Measurements from ENCODE around the gene C6.

Gene C6

GRCh38 chr5:41156739-41157138, 56.6 kb downstream of the C6 start (continued):
- TF ChIP-seq ZNF148 (tag by site-specific recombination; IDR thresholded peaks at IDR 0.05; ENCODE audit: borderline replicate concordance) (no peak), PATZ1 (tag by site-specific recombination; IDR thresholded peaks at IDR 0.05) (no peak), KLF8 (tag by site-specific recombination; IDR thresholded peaks at IDR 0.05) (no peak), ZNF280C (tag by site-specific recombination; IDR thresholded peaks at IDR 0.05) (no peak), ZBTB7A (tag by site-specific recombination; IDR thresholded peaks at IDR 0.05; ENCODE audit: low read depth) (no peak), SCRT2 (tag by site-specific recombination; IDR thresholded peaks at IDR 0.05) (no peak), KLF1 (tag by site-specific recombination; IDR thresholded peaks at IDR 0.05) (no peak)

GRCh38 chr5:41154491-41154890, 58.8 kb downstream of the C6 start:
- Histone ChIP-seq H3K36me3 (ENCODE audit: control insufficient read depth in 2 of 2, insufficient read depth in 1 of 2, low read length in 2 of 2) (no peaks in the 10 kb centered on the region), H3K9me3 (ENCODE audit: control insufficient read depth, insufficient read depth, low read depth, low read length) (no peaks in the 10 kb centered on the region), H3K27ac (ENCODE audit: extremely low read depth, low read depth, low read length) (no peak overlapping the region), H3K4me1 (ENCODE audit: control insufficient read depth, insufficient read depth, low read length) (no peaks in the 10 kb centered on the region), H3K4me3 (ENCODE audit: low read depth, low read length) (no peak overlapping the region)
- ChIA-PET CTCF (no interaction called here), POLR2A (no interaction called here)
- TF ChIP-seq YY2 (tag by site-specific recombination; IDR thresholded peaks at IDR 0.05) (no peak), ZNF621 (tag by site-specific recombination; IDR thresholded peaks at IDR 0.05) (no peak), ZNF692 (tag by site-specific recombination; IDR thresholded peaks at IDR 0.05) (no peak), MZF1 (tag by site-specific recombination; IDR thresholded peaks at IDR 0.05; ENCODE audit: borderline replicate concordance) (no peak), ZNF362 (tag by site-specific recombination; IDR thresholded peaks at IDR 0.05) (no peak), ZNF623 (tag by site-specific recombination; IDR thresholded peaks at IDR 0.05) (no peak), ZNF184 (tag by site-specific recombination; IDR thresholded peaks at IDR 0.05) (no peak), ZNF704 (tag by site-specific recombination; IDR thresholded peaks at IDR 0.05) (no peak), TRIM28 (IDR thresholded peaks at IDR 0.05; ENCODE audit: borderline replicate concordance, low read length) (no peak), KLF10 (tag by site-specific recombination; IDR thresholded peaks at IDR 0.05) (no peak), ZNF24 (tag by site-specific recombination; IDR thresholded peaks at IDR 0.05) (no peak), ZBTB6 (tag by site-specific recombination; IDR thresholded peaks at IDR 0.05) (no peak), ZNF398 (tag by site-specific recombination; IDR thresholded peaks at IDR 0.05) (no peak)

All from HEK293 (cell line).